SW480 (cell line): ENCODE data around the gene PSMC5.
A peak's percentile ranks its signal among the peaks of the same experiment; 100 is the strongest.
"Not testable (repeated sequence)": the region's sequence is repeated elsewhere in the genome, so short reads cannot be mapped to it uniquely, and the experiment has no call there.

Source experiments
- DNase-seq: peaks from one replicate; pipeline ENCODE4 v3.0.0-alpha.2; 2016; ENCODE audit warnings: low spot score

The PSMC5 gene

GRCh38 chr17:63827002-63827800 is at the start of gene PSMC5, which contains the start of gene FTSJ3:
TSS of gene PSMC5 (plus strand) at chr17:63827431. CDS start at chr17:63827491, 60 bp downstream.
TSS of gene FTSJ3 (minus strand) at chr17:63827663. CDS start at chr17:63826902, 761 bp downstream.
- peak; percentile 95 for DNase-seq

GRCh38 chr17:63780507-63780906 is 46.7 kb upstream of the PSMC5 start:
- DNase-seq: peak; percentile 46

- DNase-seq: no peak
Measured at GRCh38 chr17:63780928-63781327, 46.3 kb upstream of the PSMC5 start.

- no peak for DNase-seq
Measured at GRCh38 chr17:63783522-63783921, 43.7 kb upstream of the PSMC5 start.

- DNase-seq: no peak
Measured at GRCh38 chr17:63785556-63785955, 41.7 kb upstream of the PSMC5 start.

- no peak for DNase-seq
Measured at GRCh38 chr17:63786117-63786516, 41.1 kb upstream of the PSMC5 start.

- DNase-seq: no peak
Measured at GRCh38 chr17:63786971-63787711, 40.1 kb upstream of the PSMC5 start.

- DNase-seq: no peak
Measured at GRCh38 chr17:63790057-63790456, 37.2 kb upstream of the PSMC5 start.

- no peak for DNase-seq
Measured at GRCh38 chr17:63792055-63792729, 35.0 kb upstream of the PSMC5 start.

- not testable (repeated sequence) for DNase-seq
Measured at GRCh38 chr17:63796375-63796774, 30.9 kb upstream of the PSMC5 start.

- DNase-seq: no peak
Measured at GRCh38 chr17:63798572-63799106, 28.6 kb upstream of the PSMC5 start.

GRCh38 chr17:63800783-63801182 is 26.4 kb upstream of the PSMC5 start:
- DNase-seq: no peak

- DNase-seq: no peak
Measured at GRCh38 chr17:63804328-63804727, 22.9 kb upstream of the PSMC5 start.

GRCh38 chr17:63805591-63805990 is 21.6 kb upstream of the PSMC5 start:
- DNase-seq: no peak

GRCh38 chr17:63809970-63810369 is 17.3 kb upstream of the PSMC5 start:
- no peak for DNase-seq

- DNase-seq: no peak
Measured at GRCh38 chr17:63816123-63816522, 11.1 kb upstream of the PSMC5 start.

- DNase-seq: no peak
Measured at GRCh38 chr17:63816669-63817068, 10.6 kb upstream of the PSMC5 start.

GRCh38 chr17:63817736-63818385 is 9.4 kb upstream of the PSMC5 start:
- DNase-seq: no peak

- DNase-seq: no peak
Measured at GRCh38 chr17:63819131-63819530, 8.1 kb upstream of the PSMC5 start.

- DNase-seq: no peak
Measured at GRCh38 chr17:63819585-63820537, 7.4 kb upstream of the PSMC5 start.
